ENCODE data around the gene RSBN1L. TPM values are rescaled to one million over a fixed set of nuclear protein-coding genes. Genes with fewer than 3 reads are reported as not detected.
"Not testable (repeated sequence)": the region's sequence is repeated elsewhere in the genome, so short reads cannot be mapped to it uniquely, and the experiment has no call there.

RSBN1L gene
- polyA plus RNA-seq, 3 donors from 2014 or later = 4.9 to 11.1 (median 6.5) TPM

GRCh38 chr7:77696643-77697534 lies 630 bp downstream of the RSBN1L start:
- H3K27ac Mint-ChIP-seq = peak overlapping the region; percentile 93 to 98 (median 95)
- peak in 2 of 3 donors; percentile 18 to 71 for DNase-seq
- H3K9me3 Mint-ChIP-seq = no peaks in the 10 kb centered on the region
- peak overlapping the region; percentile 97 to 100 (median 99) for H3K4me3 Mint-ChIP-seq
- H3K27me3 Mint-ChIP-seq (ENCODE audit: low read depth in 3 of 3) = peaks cover 9 to 11% (median 11%) of the 10 kb centered on the region in 3 donors
- H3K4me1 Mint-ChIP-seq = peaks cover 59 to 75% of the 10 kb centered on the region in 2 donors
- no peaks in the 10 kb centered on the region for H3K36me3 Mint-ChIP-seq

GRCh38 chr7:77697535-77697831 lies 1.2 kb downstream of the RSBN1L start:
- no peaks in the 10 kb centered on the region for H3K9me3 Mint-ChIP-seq
- peaks cover 0 to 4% (median 0%) of the 10 kb centered on the region in 3 donors for H3K36me3 Mint-ChIP-seq
- H3K4me1 Mint-ChIP-seq = peaks cover 61 to 75% of the 10 kb centered on the region in 2 donors
- peaks cover 9 to 11% (median 11%) of the 10 kb centered on the region in 3 donors for H3K27me3 Mint-ChIP-seq (ENCODE audit: low read depth in 3 of 3)
- no peak for DNase-seq
- peak overlapping the region; percentile 88 to 98 (median 95) for H3K27ac Mint-ChIP-seq
- peak overlapping the region; percentile 97 to 100 (median 99) for H3K4me3 Mint-ChIP-seq

- DNase-seq = no peak
Observed at GRCh38 chr7:77698042-77698625, 1.9 kb downstream of the RSBN1L start.

DNA sequence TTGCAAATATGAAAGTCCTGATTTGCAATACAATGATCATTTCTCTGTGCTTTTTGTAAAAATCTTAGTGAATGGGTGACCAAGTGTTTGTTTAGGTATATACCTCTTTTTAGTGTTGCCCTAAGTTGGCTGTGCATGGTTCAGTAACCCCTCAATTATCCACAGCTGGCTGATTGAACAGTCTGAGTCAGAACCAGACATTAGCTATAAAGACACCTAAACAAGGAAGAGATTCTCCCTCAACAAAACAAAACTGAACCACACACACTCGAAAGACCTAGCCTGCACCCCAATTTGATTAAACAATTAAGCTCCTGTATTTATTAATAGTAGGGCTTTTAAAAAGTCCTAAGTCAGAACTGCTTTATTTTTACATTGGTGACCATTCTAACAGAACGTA lies 2.8 kb downstream of the RSBN1L start:
- no peak for DNase-seq

More at GRCh38 chr7:77698042-77698625, 1.9 kb downstream of the RSBN1L start:
- H3K27ac Mint-ChIP-seq = peak overlapping the region; percentile 88 to 98 (median 95)
- peaks cover 9 to 11% (median 11%) of the 10 kb centered on the region in 3 donors for H3K27me3 Mint-ChIP-seq (ENCODE audit: low read depth in 3 of 3)
- peak overlapping the region; percentile 97 to 100 (median 99) for H3K4me3 Mint-ChIP-seq
- H3K4me1 Mint-ChIP-seq = peaks cover 65 to 78% of the 10 kb centered on the region in 2 donors
- H3K9me3 Mint-ChIP-seq = no peaks in the 10 kb centered on the region
- H3K36me3 Mint-ChIP-seq = peaks cover 0 to 4% (median 0%) of the 10 kb centered on the region in 3 donors

DNA sequence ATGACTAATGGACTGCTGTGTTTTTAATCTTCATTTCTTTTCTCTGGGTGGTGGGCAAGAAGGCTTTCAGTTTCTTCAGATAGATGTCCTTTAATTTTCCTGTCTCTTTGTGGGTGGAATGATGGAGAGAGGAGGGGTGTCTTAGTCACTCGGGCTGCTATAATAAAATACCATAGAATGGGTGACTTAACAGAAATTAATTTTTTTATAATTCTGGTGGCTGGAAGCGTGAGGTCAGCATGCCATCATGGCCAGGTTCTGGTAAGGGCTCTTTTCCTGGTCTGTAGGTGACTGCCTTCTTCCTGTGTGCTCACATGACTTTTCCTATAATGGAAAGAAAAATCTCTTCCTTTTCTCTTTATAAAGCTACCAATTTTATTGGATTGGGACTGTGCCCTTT lies 6.3 kb downstream of the RSBN1L start:
- Mint-ChIP-seq H3K9me3 (no peaks in the 10 kb centered on the region), H3K36me3 (peaks cover 0 to 4% (median 0%) of the 10 kb centered on the region in 3 donors), H3K4me3 (peak overlapping the region in 3 of 5 donors; percentile 0 to 31 (median 22)), H3K27ac (peak overlapping the region; percentile 9 to 86 (median 26)), H3K27me3 (ENCODE audit: low read depth in 3 of 3) (peaks cover 0 to under 1% (median 0%) of the 10 kb centered on the region in 3 donors), H3K4me1 (peaks cover 64 to 83% of the 10 kb centered on the region in 2 donors)
- DNase-seq = no peak

More for the DNA sequence above, 2.8 kb downstream of the RSBN1L start:
- Mint-ChIP-seq H3K4me1 (peaks cover 62 to 78% of the 10 kb centered on the region in 2 donors), H3K36me3 (peaks cover 0 to 4% (median 0%) of the 10 kb centered on the region in 3 donors), H3K4me3 (peak overlapping the region; percentile 47 to 100 (median 99)), H3K27me3 (ENCODE audit: low read depth in 3 of 3) (peaks cover 9 to 11% (median 11%) of the 10 kb centered on the region in 3 donors), H3K27ac (peak overlapping the region; percentile 24 to 93 (median 76)), H3K9me3 (no peaks in the 10 kb centered on the region)

DNA sequence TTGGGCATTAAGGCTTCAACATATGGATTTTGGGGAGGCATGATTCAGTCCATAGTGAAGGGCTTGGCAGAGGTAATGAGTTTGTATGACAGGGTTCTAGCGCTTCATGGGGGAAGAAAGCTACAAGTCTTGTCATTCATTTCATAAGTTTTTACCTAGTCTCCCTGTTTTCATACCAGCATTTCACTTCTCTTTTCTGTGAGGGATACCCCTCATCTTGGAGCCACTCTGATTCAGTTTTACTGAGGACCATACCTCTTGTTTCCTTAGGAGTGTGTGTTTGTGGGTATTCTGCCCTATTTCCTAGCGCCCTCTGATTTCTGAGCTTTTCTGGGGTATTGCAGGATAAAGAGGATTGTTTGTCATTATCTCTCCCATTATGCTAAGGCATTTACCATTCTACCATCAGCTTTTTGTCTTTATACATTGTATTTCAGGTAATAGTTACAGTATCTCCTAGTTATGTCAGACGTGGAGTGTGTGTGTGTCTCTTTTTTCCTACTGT lies 6.8 kb downstream of the RSBN1L start:
- peak overlapping the region in 4 of 6 donors; percentile 2 to 26 (median 16) for H3K27ac Mint-ChIP-seq
- peaks cover 62 to 83% of the 10 kb centered on the region in 2 donors for H3K4me1 Mint-ChIP-seq
- no peak for DNase-seq
- no peaks in the 10 kb centered on the region for H3K27me3 Mint-ChIP-seq (ENCODE audit: low read depth in 3 of 3)
- H3K4me3 Mint-ChIP-seq = peak overlapping the region in 2 of 5 donors; percentile 3 to 16
- peaks cover 0 to 4% (median 0%) of the 10 kb centered on the region in 3 donors for H3K36me3 Mint-ChIP-seq
- H3K9me3 Mint-ChIP-seq = no peaks in the 10 kb centered on the region

- peaks cover 61 to 83% of the 10 kb centered on the region in 2 donors for H3K4me1 Mint-ChIP-seq
- H3K9me3 Mint-ChIP-seq; H3K36me3 Mint-ChIP-seq; H3K4me3 Mint-ChIP-seq; H3K27ac Mint-ChIP-seq; DNase-seq; H3K27me3 Mint-ChIP-seq (ENCODE audit: low read depth in 3 of 3): not testable (repeated sequence)
Observed at GRCh38 chr7:77703669-77704068, 7.4 kb downstream of the RSBN1L start.

- Mint-ChIP-seq H3K27ac (no peak overlapping the region), H3K4me1 (peaks cover 58 to 83% of the 10 kb centered on the region in 2 donors), H3K27me3 (ENCODE audit: low read depth in 3 of 3) (peaks cover 0 to 2% (median 0%) of the 10 kb centered on the region in 3 donors), H3K9me3 (no peaks in the 10 kb centered on the region), H3K4me3 (no peak overlapping the region), H3K36me3 (peaks cover 0 to 4% (median 0%) of the 10 kb centered on the region in 3 donors)
- DNase-seq = no peak
Observed at GRCh38 chr7:77707504-77707992, 11.3 kb downstream of the RSBN1L start.

DNA sequence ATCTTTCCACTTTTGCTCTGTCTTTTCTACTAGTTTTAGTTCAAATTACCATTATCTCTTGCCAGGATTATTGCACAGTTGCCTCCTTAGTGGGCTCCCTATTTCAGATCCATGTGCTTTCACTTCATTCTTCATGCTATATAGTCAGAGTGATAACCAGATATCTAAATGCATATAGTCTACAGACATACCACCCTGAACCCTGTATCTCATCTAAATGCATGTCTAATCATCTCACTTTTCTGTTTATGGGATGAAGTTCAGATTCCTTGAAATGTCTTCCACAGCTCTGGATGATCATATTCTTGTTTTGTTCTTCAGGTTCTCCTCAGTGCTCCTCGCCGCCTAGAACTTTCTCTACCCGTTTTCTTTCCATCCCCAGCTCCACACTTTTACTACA lies 13.8 kb downstream of the RSBN1L start:
- Mint-ChIP-seq H3K4me1 (peaks cover 56 to 76% of the 10 kb centered on the region in 2 donors), H3K36me3 (peaks cover 0 to 4% (median 0%) of the 10 kb centered on the region in 3 donors), H3K27ac (peak overlapping the region; percentile 15 to 72 (median 36)), H3K4me3 (no peak overlapping the region), H3K27me3 (ENCODE audit: low read depth in 3 of 3) (peaks cover 0 to 2% (median 0%) of the 10 kb centered on the region in 3 donors), H3K9me3 (no peaks in the 10 kb centered on the region)
- no peak for DNase-seq

- Mint-ChIP-seq H3K27ac (peak overlapping the region in 2 of 6 donors; percentile 38 to 52), H3K4me1 (peaks cover 64 to 83% of the 10 kb centered on the region in 2 donors)
Observed at GRCh38 chr7:77710861-77711260, 14.6 kb downstream of the RSBN1L start.

DNA sequence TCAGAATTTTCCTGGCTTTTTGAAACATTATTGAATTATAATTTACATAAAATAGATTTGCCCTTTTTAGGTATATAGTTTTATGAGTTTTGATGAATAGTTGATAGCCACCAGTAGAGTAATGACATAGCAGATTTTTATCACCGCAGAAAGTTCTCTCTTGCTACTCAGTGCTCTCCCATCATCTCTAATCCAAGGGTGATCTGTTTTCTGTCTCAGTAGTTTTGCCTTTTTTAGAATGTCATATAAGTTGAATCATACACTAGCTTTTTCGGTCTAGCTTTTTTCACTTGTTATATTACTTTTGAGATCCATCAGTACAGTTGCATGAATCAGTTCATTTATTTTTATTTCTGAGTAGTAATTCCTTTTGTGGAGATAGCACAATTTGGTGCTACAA lies 17.9 kb downstream of the RSBN1L start:
- Mint-ChIP-seq H3K4me3 (no peak overlapping the region), H3K27me3 (ENCODE audit: low read depth in 3 of 3) (no peaks in the 10 kb centered on the region)

More at GRCh38 chr7:77710861-77711260, 14.6 kb downstream of the RSBN1L start:
- Mint-ChIP-seq H3K9me3 (no peaks in the 10 kb centered on the region), H3K4me3 (no peak overlapping the region), H3K27me3 (ENCODE audit: low read depth in 3 of 3) (peaks cover 0 to 2% (median 0%) of the 10 kb centered on the region in 3 donors), H3K36me3 (peaks cover 0 to 4% (median 0%) of the 10 kb centered on the region in 3 donors)
- no peak for DNase-seq

GRCh38 chr7:77714931-77715330 lies 18.7 kb downstream of the RSBN1L start:
- Mint-ChIP-seq H3K27ac (peak overlapping the region in 4 of 6 donors; percentile 6 to 62 (median 42)), H3K4me1 (peaks cover 68 to 90% of the 10 kb centered on the region in 2 donors)
- H3K36me3 Mint-ChIP-seq; H3K4me3 Mint-ChIP-seq; DNase-seq; H3K9me3 Mint-ChIP-seq; H3K27me3 Mint-ChIP-seq (ENCODE audit: low read depth in 3 of 3): not testable (repeated sequence)

More for the DNA sequence above, 17.9 kb downstream of the RSBN1L start:
- no peaks in the 10 kb centered on the region for H3K9me3 Mint-ChIP-seq
- DNase-seq = no peak
- H3K27ac Mint-ChIP-seq = peak overlapping the region in 4 of 6 donors; percentile 15 to 75 (median 56)
- peaks cover 70 to 91% of the 10 kb centered on the region in 2 donors for H3K4me1 Mint-ChIP-seq
- H3K36me3 Mint-ChIP-seq = peaks cover 0 to 4% (median 0%) of the 10 kb centered on the region in 3 donors

DNA sequence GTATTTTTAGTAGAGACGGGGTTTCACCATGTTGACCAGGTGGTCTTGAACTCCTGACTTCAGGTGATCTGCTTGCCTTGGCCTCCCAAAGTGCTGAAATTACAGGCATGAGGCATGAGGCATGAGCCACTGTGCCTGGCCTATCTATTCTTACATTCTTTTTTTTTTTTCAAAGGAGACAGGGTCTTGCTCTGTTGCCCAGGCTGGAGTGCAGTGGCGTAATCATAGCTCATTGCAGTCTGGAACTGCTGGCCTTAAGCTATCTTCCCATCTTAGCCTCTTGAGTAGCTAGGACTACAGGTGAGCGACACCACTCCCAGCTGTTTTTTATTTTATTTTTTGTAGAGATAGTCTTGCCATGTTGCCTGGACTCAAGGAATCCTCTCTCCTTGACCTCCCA lies 20.5 kb downstream of the RSBN1L start:
- Mint-ChIP-seq H3K36me3 (no peaks in the 10 kb centered on the region), H3K9me3 (no peaks in the 10 kb centered on the region), H3K4me3 (no peak overlapping the region), H3K27me3 (ENCODE audit: low read depth in 3 of 3) (no peaks in the 10 kb centered on the region), H3K4me1 (peaks cover 57 to 72% of the 10 kb centered on the region in 2 donors), H3K27ac (peak overlapping the region in 1 of 6 donors; percentile 27)
- DNase-seq = no peak
